Left ventricle myocardium inferior (tissue), 1 donor: Measurements from ENCODE around the gene ST6GALNAC2. TPM values are rescaled to one million over a fixed set of nuclear protein-coding genes. Genes with fewer than 3 reads are reported as not detected.
A peak's percentile ranks its signal among the peaks of the same experiment; 100 is the strongest.

Experiments used
- DNase-seq: peaks from one replicate; pipeline ENCODE4 v3.0.0-alpha.2; 2020
- H3K27ac ChIP-seq: fragments of 200-600 bp; replicated peaks from 2 replicates; pipeline ENCODE4 v1.8.0; 2021
- H3K27me3 ChIP-seq: fragments of 200-600 bp; 2 replicates; pipeline ENCODE4 v1.8.0; 2021; ENCODE audit warnings: low read depth
- H3K36me3 ChIP-seq: fragments of 200-600 bp; 2 replicates; pipeline ENCODE4 v1.8.0; 2021
- H3K4me1 ChIP-seq: fragments of 200-600 bp; 2 replicates; pipeline ENCODE4 v1.8.0; 2021
- H3K4me3 ChIP-seq: fragments of 200-600 bp; 2 replicates; pipeline ENCODE4 v1.8.0; 2021; ENCODE audit warnings: mild to moderate bottlenecking, moderate library complexity
- H3K9me3 ChIP-seq: fragments of 200-600 bp; replicated peaks from 2 replicates; pipeline ENCODE4 v1.8.0; 2021
- CTCF ChIP-seq: fragments of 200-600 bp; IDR thresholded peaks from 2 replicates; pipeline ENCODE4 v1.8.0; 2021; ENCODE audit warnings: antibody characterized with exemption, mild to moderate bottlenecking, borderline replicate concordance
- intact Hi-C: fragments of 100-400 bp; cut with micrococcal nuclease; formaldehyde crosslinking; loops from one replicate; pipeline ENCODE4 v1.11.0; 2022
- total RNA-seq: library from RNA; stranded (reverse); fragmentation: NEBNext Ultra II Directional; extraction: Animal tissue kit (Norgen Biotek cat#: 25700); gene quantifications from one replicate; pipeline ENCODE4 v1.2.1, GENCODE V29; 2021
- donor health status: DM: no; HTN: yes; CAD: no; lungs with severe emphysema.

The ST6GALNAC2 gene
- total RNA-seq, 1 donor from 2014 or later = 4.3 TPM

GRCh38 chr17:76541739-76542454 is 43.8 kb downstream of the ST6GALNAC2 start:
- no peak for TF ChIP-seq CTCF
- peaks cover 16% of the 10 kb centered on the region for H3K27me3 ChIP-seq
- peak; percentile 5 for DNase-seq
- intact Hi-C loops = no loop called here
- peaks cover 95% of the 10 kb centered on the region for H3K4me1 ChIP-seq
- no peak overlapping the region for H3K27ac ChIP-seq
- no peaks in the 10 kb centered on the region for H3K36me3 ChIP-seq
- H3K4me3 ChIP-seq = no peak overlapping the region
- H3K9me3 ChIP-seq = no peaks in the 10 kb centered on the region

GRCh38 chr17:76540381-76541300 is 45.0 kb downstream of the ST6GALNAC2 start:
- Histone ChIP-seq H3K27me3 (peaks cover 18% of the 10 kb centered on the region), H3K4me3 (peak overlapping the region; percentile 64), H3K4me1 (peaks cover 92% of the 10 kb centered on the region), H3K27ac (peak overlapping the region; percentile 89), H3K36me3 (no peaks in the 10 kb centered on the region), H3K9me3 (no peaks in the 10 kb centered on the region)
- intact Hi-C loops = no loop called here
- peak; percentile 49 for TF ChIP-seq CTCF
- DNase-seq = peak; percentile 93

GRCh38 chr17:76539631-76540271 is 45.9 kb downstream of the ST6GALNAC2 start, which contains the start of gene PRCD:
Gene PRCD, plus strand, starts transcription at chr17:76540044. Its CDS starts 98 bp downstream, at chr17:76540142.
- no peak for TF ChIP-seq CTCF
- peak within 1 kb of the TSS; percentile 93 for H3K27ac ChIP-seq

GRCh38 chr17:76538941-76539570 is 46.6 kb downstream of the ST6GALNAC2 start:
- H3K4me1 ChIP-seq = peaks cover 91% of the 10 kb centered on the region
- H3K27me3 ChIP-seq = peaks cover 18% of the 10 kb centered on the region
- intact Hi-C loops = no loop called here

More at GRCh38 chr17:76539631-76540271, 45.9 kb downstream of the ST6GALNAC2 start, which contains the start of gene PRCD:
- DNase-seq = peak; percentile 17
- Histone ChIP-seq H3K27me3 (peaks cover 18% of the 10 kb centered on the region), H3K36me3 (no peaks in the 10 kb centered on the region), H3K4me1 (peaks cover 92% of the 10 kb centered on the region), H3K4me3 (peak within 1 kb of the TSS; percentile 73), H3K9me3 (no peaks in the 10 kb centered on the region)
- intact Hi-C loops = no loop called here

More at GRCh38 chr17:76538941-76539570, 46.6 kb downstream of the ST6GALNAC2 start:
- Histone ChIP-seq H3K9me3 (no peaks in the 10 kb centered on the region), H3K36me3 (no peaks in the 10 kb centered on the region), H3K27ac (peak overlapping the region; percentile 93), H3K4me3 (peak overlapping the region; percentile 73)
- peak; percentile 9 for DNase-seq
- TF ChIP-seq CTCF = no peak
